HEK293 (cell line): ENCODE data around the gene CDH23.

Experiments
- GLIS1 ChIP-seq: fragments of 450-650 bp; formaldehyde crosslinking; IDR thresholded peaks from 2 replicates; pipeline ENCODE4 v1.5.1; 2016; ENCODE audit warnings: missing biosample characterization, missing genetic modification characterization
- GLIS2 ChIP-seq: fragments of 450-650 bp; formaldehyde crosslinking; IDR thresholded peaks from 2 replicates; pipeline ENCODE4 v1.5.1; 2016; ENCODE audit warnings: missing biosample characterization, missing genetic modification characterization
- KLF7 ChIP-seq: fragments of 450-650 bp; formaldehyde crosslinking; IDR thresholded peaks from 2 replicates; pipeline ENCODE4 v1.5.1; 2016; ENCODE audit warnings: missing biosample characterization, missing genetic modification characterization, borderline replicate concordance
- MYNN ChIP-seq: fragments of 450-650 bp; formaldehyde crosslinking; IDR thresholded peaks from 2 replicates; pipeline ENCODE4 v1.5.1; 2016; ENCODE audit warnings: missing biosample characterization, missing genetic modification characterization, borderline replicate concordance
- OVOL3 ChIP-seq: fragments of 450-650 bp; formaldehyde crosslinking; IDR thresholded peaks from 2 replicates; pipeline ENCODE4 v1.5.1; 2016; ENCODE audit warnings: missing biosample characterization, missing genetic modification characterization
- PATZ1 ChIP-seq: fragments of 450-650 bp; formaldehyde crosslinking; IDR thresholded peaks from 2 replicates; pipeline ENCODE4 v1.5.1; 2016; ENCODE audit warnings: missing biosample characterization, missing genetic modification characterization
- REPIN1 ChIP-seq: fragments of 450-650 bp; formaldehyde crosslinking; IDR thresholded peaks from 2 replicates; pipeline ENCODE4 v1.5.1; 2017; ENCODE audit warnings: missing biosample characterization, missing genetic modification characterization, low read depth
- SP2 ChIP-seq: fragments of 450-650 bp; formaldehyde crosslinking; IDR thresholded peaks from 2 replicates; pipeline ENCODE4 v1.5.1; 2016; ENCODE audit warnings: missing biosample characterization, missing genetic modification characterization
- SP7 ChIP-seq: fragments of 450-650 bp; formaldehyde crosslinking; IDR thresholded peaks from 2 replicates; pipeline ENCODE4 v1.5.1; 2016; ENCODE audit warnings: missing biosample characterization, missing genetic modification characterization
- WT1 ChIP-seq: fragments of 450-650 bp; formaldehyde crosslinking; IDR thresholded peaks from 2 replicates; pipeline ENCODE4 v1.5.1; 2016; ENCODE audit warnings: missing biosample characterization, missing genetic modification characterization
- ZBTB11 ChIP-seq: fragments of 450-650 bp; formaldehyde crosslinking; conservative IDR thresholded peaks from 2 replicates; pipeline ENCODE4 v1.5.1; 2016; ENCODE audit warnings: low read depth, missing biosample characterization, missing genetic modification characterization
- ZNF211 ChIP-seq: fragments of 450-650 bp; formaldehyde crosslinking; IDR thresholded peaks from 2 replicates; pipeline ENCODE4 v1.5.1; 2016; ENCODE audit warnings: low read depth, missing biosample characterization, missing genetic modification characterization
- ZNF26 ChIP-seq: fragments of 450-650 bp; formaldehyde crosslinking; IDR thresholded peaks from 2 replicates; pipeline ENCODE4 v1.5.1; 2016; ENCODE audit warnings: missing biosample characterization, missing genetic modification characterization
- ZNF280D ChIP-seq: fragments of 450-650 bp; formaldehyde crosslinking; IDR thresholded peaks from 2 replicates; pipeline ENCODE4 v1.5.1; 2016; ENCODE audit warnings: missing biosample characterization, missing genetic modification characterization
- ZNF302 ChIP-seq: fragments of 450-650 bp; formaldehyde crosslinking; IDR thresholded peaks from 2 replicates; pipeline ENCODE4 v1.5.1; 2016; ENCODE audit warnings: missing biosample characterization, missing genetic modification characterization, low read depth
- ZNF366 ChIP-seq: fragments of 450-650 bp; formaldehyde crosslinking; conservative IDR thresholded peaks from 2 replicates; pipeline ENCODE4 v1.5.1; 2016; ENCODE audit warnings: missing biosample characterization, missing genetic modification characterization
- ZNF514 ChIP-seq: fragments of 450-650 bp; formaldehyde crosslinking; IDR thresholded peaks from 2 replicates; pipeline ENCODE4 v1.5.1; 2016; ENCODE audit warnings: missing biosample characterization, missing genetic modification characterization
- ZNF518A ChIP-seq: fragments of 450-650 bp; formaldehyde crosslinking; conservative IDR thresholded peaks from 2 replicates; pipeline ENCODE4 v1.5.1; 2016; ENCODE audit warnings: low read depth, missing biosample characterization, missing genetic modification characterization
- ZNF529 ChIP-seq: fragments of 450-650 bp; formaldehyde crosslinking; IDR thresholded peaks from 2 replicates; pipeline ENCODE4 v1.5.1; 2017; ENCODE audit warnings: missing genetic modification characterization, missing biosample characterization; ENCODE audit not compliant: insufficient replicate concordance
- ZNF530 ChIP-seq: fragments of 450-650 bp; formaldehyde crosslinking; IDR thresholded peaks from 2 replicates; pipeline ENCODE4 v1.5.1; 2016; ENCODE audit warnings: low read depth, missing biosample characterization, missing genetic modification characterization
- ZNF664 ChIP-seq: fragments of 450-650 bp; formaldehyde crosslinking; IDR thresholded peaks from 2 replicates; pipeline ENCODE4 v1.5.1; 2016; ENCODE audit warnings: missing biosample characterization, missing genetic modification characterization
- ZNF701 ChIP-seq: fragments of 450-650 bp; formaldehyde crosslinking; IDR thresholded peaks from 2 replicates; pipeline ENCODE4 v1.5.1; 2016; ENCODE audit warnings: missing biosample characterization, missing genetic modification characterization
- ZNF792 ChIP-seq: fragments of 450-650 bp; formaldehyde crosslinking; IDR thresholded peaks from 2 replicates; pipeline ENCODE4 v1.5.1; 2016; ENCODE audit warnings: missing biosample characterization, missing genetic modification characterization
- ZSCAN18 ChIP-seq: fragments of 450-650 bp; formaldehyde crosslinking; IDR thresholded peaks from 2 replicates; pipeline ENCODE4 v1.5.1; 2016; ENCODE audit warnings: missing biosample characterization, missing genetic modification characterization

The CDH23 gene

GRCh38 chr10:71622154-71622526 is 225.4 kb downstream of the CDH23 start (continued):
- TF ChIP-seq ZSCAN18 (tag by site-specific recombination) = no peak
- TF ChIP-seq ZNF664 (tag by site-specific recombination) = no peak
- no peak for TF ChIP-seq REPIN1 (tag by site-specific recombination)
- no peak for TF ChIP-seq ZNF530 (tag by site-specific recombination)
- TF ChIP-seq ZNF701 = no peak
- TF ChIP-seq ZNF518A = no peak
- TF ChIP-seq ZNF792 (tag by site-specific recombination) = no peak
- TF ChIP-seq ZNF514 (tag by site-specific recombination) = no peak
- peak; percentile 37; the same call in 1 of the 2 replicates for TF ChIP-seq ZNF366 (tag by site-specific recombination)
- TF ChIP-seq MYNN (tag by site-specific recombination) = no peak; the same call in 1 of the 2 replicates
- no peak for TF ChIP-seq ZNF302 (tag by site-specific recombination)
- TF ChIP-seq SP7 (tag by site-specific recombination) = peak; percentile 43
- no peak for TF ChIP-seq ZNF211 (tag by site-specific recombination)
- TF ChIP-seq WT1 (tag by site-specific recombination) = peak; percentile 20; the same call in 1 of the 2 replicates
- TF ChIP-seq ZBTB11 = no peak
- TF ChIP-seq ZNF529 (tag by site-specific recombination) = no peak
- peak; percentile 55; the same call in 1 of the 2 replicates for TF ChIP-seq GLIS2 (tag by site-specific recombination)
- no peak for TF ChIP-seq KLF7 (tag by site-specific recombination)
- no peak for TF ChIP-seq ZNF26 (tag by site-specific recombination)
- TF ChIP-seq OVOL3 (tag by site-specific recombination) = no peak
- TF ChIP-seq PATZ1 = no peak
- peak; percentile 78 for TF ChIP-seq GLIS1 (tag by site-specific recombination)
- no peak for TF ChIP-seq SP2
- no peak for TF ChIP-seq ZNF280D (tag by site-specific recombination)
